HG03175 (cell line): Measurements from ENCODE around the gene RPS29.
A peak's percentile ranks its signal among the peaks of the same experiment; 100 is the strongest.
"Not testable (repeated sequence)": the region's sequence is repeated elsewhere in the genome, so short reads cannot be mapped to it uniquely, and the experiment has no call there.

Source experiments
- ATAC-seq: cut with Tn5 transposase; IDR thresholded peaks from one replicate; pipeline ENCODE4 v1.9.1; 2021; ENCODE audit warnings: mild to moderate bottlenecking, moderate library complexity; ENCODE audit not compliant: unreplicated experiment

Gene RPS29

GRCh38 chr14:49598485-49599300, 12.5 kb upstream of the RPS29 start, which contains the start of gene LRR1:
LRR1 (plus strand) TSS chr14:49598940; CDS start chr14:49599021, 81 bp downstream.
- ATAC-seq = peak; percentile 58

GRCh38 chr14:49598189-49598484, 12.0 kb upstream of the RPS29 start:
- ATAC-seq = no peak

GRCh38 chr14:49594347-49595091, 8.3 kb upstream of the RPS29 start:
- ATAC-seq = no peak

GRCh38 chr14:49593016-49593415, 6.8 kb upstream of the RPS29 start:
- no peak for ATAC-seq

- ATAC-seq = no peak
Observed at GRCh38 chr14:49589387-49589786, 3.2 kb upstream of the RPS29 start.

GRCh38 chr14:49586673-49587460, 687 bp upstream of the RPS29 start:
- peak; percentile 33 for ATAC-seq

GRCh38 chr14:49584981-49585640, 1.1 kb downstream of the RPS29 start:
- ATAC-seq = not testable (repeated sequence)

GRCh38 chr14:49584058-49584457, 2.1 kb downstream of the RPS29 start:
- ATAC-seq = no peak

GRCh38 chr14:49583629-49584028, 2.6 kb downstream of the RPS29 start:
- ATAC-seq = no peak

- no peak for ATAC-seq
Observed at GRCh38 chr14:49582113-49582977, 3.8 kb downstream of the RPS29 start.

GRCh38 chr14:49581209-49582112, 4.7 kb downstream of the RPS29 start:
- no peak for ATAC-seq

GRCh38 chr14:49579841-49580240, 6.3 kb downstream of the RPS29 start:
- no peak for ATAC-seq

GRCh38 chr14:49578141-49578540, 8.0 kb downstream of the RPS29 start:
- ATAC-seq = no peak

GRCh38 chr14:49574038-49574437, 12.1 kb downstream of the RPS29 start:
- no peak for ATAC-seq

- ATAC-seq = no peak
Observed at GRCh38 chr14:49569281-49569680, 16.9 kb downstream of the RPS29 start.

- no peak for ATAC-seq
Observed at GRCh38 chr14:49566714-49567113, 19.5 kb downstream of the RPS29 start.

GRCh38 chr14:49559979-49560768, 26.0 kb downstream of the RPS29 start:
- ATAC-seq = no peak

- ATAC-seq = no peak
Observed at GRCh38 chr14:49553892-49554291, 32.3 kb downstream of the RPS29 start.
